Osteocyte (in vitro differentiated cells): ENCODE data around the gene MBOAT7. TPM values are rescaled to one million over a fixed set of nuclear protein-coding genes. Genes with fewer than 3 reads are reported as not detected.
"Not testable (repeated sequence)": the region's sequence is repeated elsewhere in the genome, so short reads cannot be mapped to it uniquely, and the experiment has no call there.

Experiments
- DNase-seq: peaks from one replicate; pipeline ENCODE4 v3.0.0; 2021; ENCODE audit warnings: mixed read lengths; ENCODE audit not compliant: unreplicated experiment; ENCODE audit errors: extremely low spot score
- H3K27ac Mint-ChIP-seq: one replicate; pipeline ENCODE4 v1.8.0; 2021; ENCODE audit warnings: mild to moderate bottlenecking, mixed read lengths; ENCODE audit not compliant: unreplicated experiment
- H3K27me3 Mint-ChIP-seq: one replicate; pipeline ENCODE4 v1.8.0; 2021; ENCODE audit warnings: mixed read lengths; ENCODE audit not compliant: unreplicated experiment
- H3K36me3 Mint-ChIP-seq: one replicate; pipeline ENCODE4 v1.8.0; 2021; ENCODE audit warnings: mixed read lengths; ENCODE audit not compliant: unreplicated experiment
- H3K4me1 Mint-ChIP-seq: one replicate; pipeline ENCODE4 v1.8.0; 2021; ENCODE audit warnings: mixed read lengths; ENCODE audit not compliant: unreplicated experiment
- H3K4me3 Mint-ChIP-seq: one replicate; pipeline ENCODE4 v1.8.0; 2021; ENCODE audit warnings: mild to moderate bottlenecking, moderate library complexity, mixed read lengths; ENCODE audit not compliant: unreplicated experiment
- H3K9me3 Mint-ChIP-seq: one replicate; pipeline ENCODE4 v1.8.0; 2021; ENCODE audit warnings: mixed read lengths; ENCODE audit not compliant: unreplicated experiment
- total RNA-seq: library from RNA; stranded (reverse); gene quantifications from 2 replicates; pipeline ENCODE4 v1.2.1, GENCODE V29; 2021
- TF ChIP-seq, protein P1 (sequence below): fragments of 200-600 bp; sonication (generic); IDR thresholded peaks from 2 replicates; pipeline ENCODE4 v1.5.0; 2021; ENCODE audit warnings: antibody characterized with exemption, mild to moderate bottlenecking, moderate library complexity

The MBOAT7 gene
- total RNA-seq, 1 donor from 2014 or later = 85.2 TPM

DNA sequence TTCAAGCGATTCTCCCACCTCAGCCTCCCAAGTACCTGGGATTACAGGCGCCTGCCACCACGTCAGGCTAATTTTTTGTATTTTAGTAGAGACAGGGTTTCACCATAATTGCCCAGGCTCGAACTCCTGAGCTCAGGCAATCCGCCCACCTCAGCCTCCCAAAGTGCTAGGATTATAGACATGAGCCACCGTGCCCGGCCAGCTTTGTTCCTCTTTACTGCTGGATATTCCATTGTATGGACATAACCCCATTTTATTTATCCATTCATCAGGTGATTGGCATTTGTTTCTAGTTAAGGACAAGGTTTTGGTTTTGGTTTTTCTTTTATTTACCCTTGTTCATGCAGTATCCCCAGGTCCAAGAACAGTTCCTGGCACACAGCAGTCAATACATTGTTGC lies 7.2 kb upstream of the MBOAT7 start:
- H3K27ac Mint-ChIP-seq = no peak overlapping the region
- no peaks in the 10 kb centered on the region for H3K27me3 Mint-ChIP-seq

DNA sequence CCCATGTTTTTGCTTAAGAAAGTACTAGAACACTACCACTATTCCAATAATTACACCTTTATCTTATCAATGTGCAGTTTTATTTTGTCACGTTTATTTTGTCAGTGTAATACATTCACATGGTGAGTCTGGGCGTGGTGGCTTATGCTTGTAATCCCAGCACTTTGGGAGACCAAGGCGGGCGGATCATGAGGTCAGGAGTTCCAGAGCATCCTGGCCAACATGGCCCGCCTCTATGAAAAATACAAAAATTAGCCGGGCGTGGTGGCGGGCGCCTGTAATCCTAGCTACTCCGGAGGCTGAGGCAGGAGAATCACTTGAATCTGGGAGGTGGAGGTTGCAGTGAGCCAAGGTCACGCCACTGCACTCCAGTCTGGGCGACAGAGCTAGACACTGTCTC lies 5.1 kb upstream of the MBOAT7 start:
- H3K4me3 Mint-ChIP-seq, DNase-seq, H3K9me3 Mint-ChIP-seq, H3K27me3 Mint-ChIP-seq, H3K27ac Mint-ChIP-seq: not testable (repeated sequence)
- Mint-ChIP-seq H3K4me1 (peaks cover 20% of the 10 kb centered on the region), H3K36me3 (peaks cover 18% of the 10 kb centered on the region)

More for the DNA sequence above, 7.2 kb upstream of the MBOAT7 start:
- peaks cover 26% of the 10 kb centered on the region for H3K4me1 Mint-ChIP-seq
- peaks cover 20% of the 10 kb centered on the region for H3K36me3 Mint-ChIP-seq
- DNase-seq = no peak
- TF ChIP-seq, protein P1, sequence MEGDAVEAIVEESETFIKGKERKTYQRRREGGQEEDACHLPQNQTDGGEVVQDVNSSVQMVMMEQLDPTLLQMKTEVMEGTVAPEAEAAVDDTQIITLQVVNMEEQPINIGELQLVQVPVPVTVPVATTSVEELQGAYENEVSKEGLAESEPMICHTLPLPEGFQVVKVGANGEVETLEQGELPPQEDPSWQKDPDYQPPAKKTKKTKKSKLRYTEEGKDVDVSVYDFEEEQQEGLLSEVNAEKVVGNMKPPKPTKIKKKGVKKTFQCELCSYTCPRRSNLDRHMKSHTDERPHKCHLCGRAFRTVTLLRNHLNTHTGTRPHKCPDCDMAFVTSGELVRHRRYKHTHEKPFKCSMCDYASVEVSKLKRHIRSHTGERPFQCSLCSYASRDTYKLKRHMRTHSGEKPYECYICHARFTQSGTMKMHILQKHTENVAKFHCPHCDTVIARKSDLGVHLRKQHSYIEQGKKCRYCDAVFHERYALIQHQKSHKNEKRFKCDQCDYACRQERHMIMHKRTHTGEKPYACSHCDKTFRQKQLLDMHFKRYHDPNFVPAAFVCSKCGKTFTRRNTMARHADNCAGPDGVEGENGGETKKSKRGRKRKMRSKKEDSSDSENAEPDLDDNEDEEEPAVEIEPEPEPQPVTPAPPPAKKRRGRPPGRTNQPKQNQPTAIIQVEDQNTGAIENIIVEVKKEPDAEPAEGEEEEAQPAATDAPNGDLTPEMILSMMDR = no peak
- no peaks in the 10 kb centered on the region for H3K9me3 Mint-ChIP-seq
- no peak overlapping the region for H3K4me3 Mint-ChIP-seq

DNA sequence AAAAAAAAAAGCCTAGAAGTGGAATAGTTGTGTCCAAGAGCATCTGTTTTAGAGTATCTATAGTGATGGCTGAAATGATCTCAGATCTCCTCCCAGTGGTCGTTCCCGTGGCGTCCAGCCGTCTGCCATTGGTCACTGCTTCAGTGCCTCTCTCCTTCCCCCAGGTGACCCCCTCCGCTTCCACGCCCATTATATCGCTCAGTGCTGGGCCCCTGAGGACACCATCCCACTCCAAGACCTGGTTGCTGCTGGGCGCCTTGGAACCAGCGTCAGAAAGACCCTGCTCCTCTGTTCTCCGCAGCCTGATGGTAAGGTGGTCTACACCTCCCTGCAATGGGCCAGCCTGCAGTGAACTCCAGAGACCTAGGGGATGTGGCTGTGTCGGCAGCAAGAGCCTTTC lies 3.6 kb upstream of the MBOAT7 start:
- H3K4me3 Mint-ChIP-seq = peak overlapping the region; percentile 55
- no peaks in the 10 kb centered on the region for H3K27me3 Mint-ChIP-seq
- no peak for DNase-seq
- TF ChIP-seq, protein P1 = no peak
- peaks cover 27% of the 10 kb centered on the region for H3K4me1 Mint-ChIP-seq
- peaks cover 18% of the 10 kb centered on the region for H3K36me3 Mint-ChIP-seq
- H3K27ac Mint-ChIP-seq = peak overlapping the region; percentile 93
- no peaks in the 10 kb centered on the region for H3K9me3 Mint-ChIP-seq

DNA sequence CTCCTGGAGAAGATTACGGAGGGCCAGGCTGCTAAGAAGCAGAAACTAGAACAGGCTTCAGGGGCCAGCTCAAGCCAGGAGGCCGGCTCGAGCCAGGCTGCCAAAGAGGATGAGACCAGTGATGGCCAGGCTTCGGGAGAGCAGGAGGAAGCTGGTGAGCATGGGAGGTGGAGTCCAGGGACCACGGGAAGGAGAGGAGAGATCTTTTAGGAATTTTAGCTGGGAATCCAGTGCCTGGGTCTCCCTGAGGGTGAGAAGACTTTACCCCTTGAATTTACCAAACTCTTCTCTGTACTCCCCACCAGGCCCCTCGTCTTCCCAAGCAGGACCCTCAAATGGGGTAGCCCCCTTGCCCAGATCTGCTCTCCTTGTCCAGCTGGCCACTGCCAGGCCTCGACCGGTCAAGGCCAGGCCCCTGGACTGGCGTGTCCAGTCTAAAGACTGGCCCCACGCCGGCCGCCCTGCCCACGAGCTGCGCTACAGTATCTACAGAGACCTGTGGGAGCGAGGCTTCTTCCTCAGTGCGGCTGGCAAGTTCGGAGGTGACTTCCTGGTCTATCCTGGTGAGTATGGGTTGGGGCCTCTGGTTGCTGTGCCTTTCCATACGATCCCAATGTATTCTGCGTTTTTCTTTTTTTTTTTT lies 2.6 kb upstream of the MBOAT7 start:
- H3K36me3 Mint-ChIP-seq = peaks cover 18% of the 10 kb centered on the region
- H3K4me1 Mint-ChIP-seq = peaks cover 35% of the 10 kb centered on the region
- H3K9me3 Mint-ChIP-seq = no peaks in the 10 kb centered on the region
- TF ChIP-seq, protein P1 = no peak
- H3K27me3 Mint-ChIP-seq = no peaks in the 10 kb centered on the region
- H3K4me3 Mint-ChIP-seq = peak overlapping the region; percentile 93
- peak overlapping the region; percentile 93 for H3K27ac Mint-ChIP-seq
- no peak for DNase-seq

DNA sequence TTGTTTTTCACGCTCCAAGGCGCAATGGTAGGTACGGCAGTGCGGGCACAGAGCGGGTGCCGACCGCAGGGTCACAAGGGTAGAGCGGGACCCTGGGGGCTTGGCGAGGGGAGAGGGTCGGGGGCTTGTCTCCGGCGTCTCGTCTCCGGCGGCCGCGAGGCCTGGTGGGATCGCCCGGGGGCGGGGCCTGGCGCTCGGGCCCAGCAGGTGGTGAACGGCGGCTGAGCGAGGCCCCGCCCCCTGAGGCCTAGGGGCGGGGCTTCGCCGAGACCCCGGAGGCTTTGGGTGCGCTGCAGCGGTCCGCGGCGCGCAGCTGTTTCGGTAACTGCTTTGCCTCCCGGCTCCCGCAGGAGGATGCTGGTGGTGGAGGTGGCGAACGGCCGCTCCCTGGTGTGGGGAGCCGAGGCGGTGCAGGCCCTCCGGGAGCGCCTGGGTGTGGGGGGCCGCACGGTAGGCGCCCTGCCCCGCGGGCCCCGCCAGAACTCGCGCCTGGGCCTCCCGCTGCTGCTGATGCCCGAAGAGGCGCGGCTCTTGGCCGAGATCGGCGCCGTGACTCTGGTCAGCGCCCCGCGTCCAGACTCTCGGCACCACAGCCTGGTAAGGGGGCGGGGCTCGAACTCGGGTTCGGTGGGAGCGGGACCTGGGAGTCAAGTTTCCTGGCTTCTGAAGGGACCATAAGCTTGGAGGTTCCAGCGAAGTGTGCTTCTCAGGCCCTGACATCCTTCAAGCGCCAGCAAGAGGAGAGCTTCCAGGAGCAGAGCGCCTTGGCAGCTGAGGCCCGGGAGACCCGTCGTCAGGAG lies 1.8 kb upstream of the MBOAT7 start, which contains the start of gene TSEN34:
Gene TSEN34, plus strand, starts transcription at position 298 of the 800 bp plus-strand sequence. Its CDS starts 57 bp downstream, at position 355.
- H3K4me3 Mint-ChIP-seq = peak within 1 kb of the TSS; percentile 93
- peak within 1 kb of the TSS; percentile 100 for H3K27ac Mint-ChIP-seq
- peak; percentile 95 for DNase-seq
- peaks cover 35% of the 10 kb centered on the region for H3K4me1 Mint-ChIP-seq
- no peaks in the 10 kb centered on the region for H3K9me3 Mint-ChIP-seq
- no peaks in the 10 kb centered on the region for H3K27me3 Mint-ChIP-seq
- TF ChIP-seq, protein P1 = no peak
- peaks cover 18% of the 10 kb centered on the region for H3K36me3 Mint-ChIP-seq
